NCI-H2029 (cell line): ENCODE results near the gene CAMK2A.

Experiments
- DNase-seq: peaks from one replicate; lab custom pipeline; 2025; lab: John Stamatoyannopoulos, UW

The CAMK2A gene

DNA sequence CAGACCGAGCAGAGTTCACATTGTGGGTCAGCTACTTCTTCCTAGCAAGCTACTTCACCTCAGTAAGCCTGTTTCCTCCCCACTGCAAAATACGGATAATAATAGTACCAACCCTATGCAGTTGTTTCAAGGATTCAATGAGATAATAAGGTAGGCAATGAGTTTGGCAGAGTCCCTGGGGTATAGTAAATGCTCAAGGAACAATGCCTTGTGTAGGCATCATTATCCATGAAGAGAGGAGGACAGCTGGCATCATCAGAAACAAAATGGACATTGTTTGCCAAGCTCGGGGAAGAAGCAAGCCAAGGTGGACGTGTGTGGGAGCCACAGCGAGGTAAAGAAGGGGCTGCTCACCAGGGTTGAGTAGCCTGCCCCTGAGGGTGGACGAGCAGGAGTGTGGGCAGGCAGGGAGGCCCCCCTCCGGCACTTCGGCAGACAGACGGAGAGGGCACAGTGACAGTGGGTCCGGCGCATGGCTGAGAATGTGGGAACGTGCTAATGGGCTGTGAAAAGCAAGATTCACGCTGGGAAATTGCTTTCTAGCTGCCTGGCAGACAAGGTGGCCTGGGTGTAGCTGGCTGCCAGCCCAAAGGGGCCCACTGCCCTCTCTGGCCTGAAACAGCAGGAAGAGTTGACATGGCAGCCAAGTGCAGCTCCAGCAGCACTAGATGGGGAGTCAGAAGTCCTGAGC is 10.1 kb downstream of the CAMK2A start:
- DNase-seq: no peak

DNA sequence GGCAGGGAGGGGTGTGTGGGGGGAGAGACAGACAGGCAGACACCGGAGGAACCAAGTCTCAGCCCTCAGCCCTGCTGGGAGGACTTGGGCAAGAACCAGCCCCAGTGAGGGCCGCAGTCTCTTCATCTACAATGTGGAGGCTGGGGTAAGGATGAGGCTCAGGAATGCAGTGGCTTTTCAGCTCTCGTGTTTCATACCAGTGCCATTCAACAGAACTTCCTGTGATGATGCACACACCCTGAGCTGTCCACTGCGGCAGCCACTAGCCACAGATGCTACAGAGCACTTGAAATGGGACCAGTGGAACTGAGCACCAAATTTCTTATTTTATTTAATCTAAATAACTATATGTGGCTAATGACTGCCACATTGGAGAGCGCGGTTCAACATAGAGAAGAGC is 10.7 kb downstream of the CAMK2A start:
- no peak for DNase-seq

DNA sequence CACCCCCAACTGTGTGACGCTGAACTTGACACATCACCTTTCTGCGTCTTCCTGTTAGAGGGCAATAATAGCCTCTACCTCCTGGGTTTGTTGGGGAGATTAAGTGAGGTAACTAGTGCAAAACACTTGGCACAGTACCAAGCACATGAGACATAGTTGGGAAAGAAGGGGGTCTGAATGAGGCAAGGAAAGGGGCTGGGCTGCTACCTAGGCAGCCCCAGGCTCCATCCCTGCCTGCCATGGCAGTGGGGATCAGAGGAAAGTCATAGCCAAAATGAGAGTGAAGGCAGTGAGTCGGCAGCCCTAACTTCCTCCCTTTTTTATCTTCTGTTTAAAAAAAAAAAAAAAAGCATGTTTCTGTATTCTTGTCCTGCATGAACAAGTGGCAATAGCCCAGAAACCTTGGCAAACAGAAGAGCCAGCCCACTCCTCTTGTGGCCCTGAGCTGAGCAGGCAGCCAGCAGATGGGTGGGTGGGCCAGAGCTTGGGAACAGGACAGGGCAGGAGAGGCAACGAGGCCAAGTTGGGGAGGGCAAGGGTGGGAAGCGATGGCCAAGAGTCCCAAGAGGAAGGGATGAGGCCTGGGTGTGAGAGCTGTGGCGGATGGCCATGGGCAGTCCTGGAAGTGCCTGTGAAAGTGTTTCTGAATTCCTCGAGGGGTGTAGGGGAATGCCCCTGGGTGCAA is 11.4 kb downstream of the CAMK2A start:
- no peak for DNase-seq

DNA sequence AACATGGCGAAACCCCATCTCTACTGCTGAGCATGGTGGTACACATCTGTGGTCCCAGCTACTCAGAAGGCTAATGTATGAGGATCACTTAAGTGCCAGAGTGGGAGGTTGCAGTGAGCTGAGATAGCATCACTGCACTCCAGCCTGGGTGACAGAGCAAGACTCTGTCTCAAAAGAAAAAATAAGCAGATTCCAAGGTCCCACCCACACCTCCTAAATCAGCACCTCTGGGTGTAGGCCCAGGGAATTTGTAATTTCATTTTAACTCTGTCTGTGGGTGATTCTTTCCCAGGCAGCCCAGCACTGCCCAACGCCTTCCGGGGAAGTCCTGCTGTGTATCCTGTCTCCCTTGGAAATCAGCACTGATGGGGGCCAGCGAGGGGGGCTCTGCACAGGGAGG is 12.5 kb downstream of the CAMK2A start:
- DNase-seq: no peak

DNA sequence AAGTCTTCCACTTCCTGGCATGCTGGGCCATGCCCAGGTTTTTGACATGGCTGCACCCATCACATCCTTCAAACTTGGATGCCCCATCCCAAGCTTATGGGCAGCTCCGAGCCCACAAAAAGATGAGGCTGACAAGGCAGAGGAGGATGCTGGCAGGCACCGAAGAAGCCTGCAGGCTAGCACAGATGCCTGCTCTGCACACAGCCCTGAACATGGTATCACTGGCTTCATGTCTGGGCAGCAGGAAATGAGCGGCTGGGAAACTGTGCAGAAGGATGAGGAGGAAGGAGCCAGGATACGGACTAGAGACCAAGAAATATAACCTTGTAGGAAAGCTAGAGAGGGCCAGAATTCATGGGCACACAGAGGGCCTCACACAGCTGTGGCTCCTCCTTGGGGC is 14.8 kb downstream of the CAMK2A start:
- no peak for DNase-seq

DNA sequence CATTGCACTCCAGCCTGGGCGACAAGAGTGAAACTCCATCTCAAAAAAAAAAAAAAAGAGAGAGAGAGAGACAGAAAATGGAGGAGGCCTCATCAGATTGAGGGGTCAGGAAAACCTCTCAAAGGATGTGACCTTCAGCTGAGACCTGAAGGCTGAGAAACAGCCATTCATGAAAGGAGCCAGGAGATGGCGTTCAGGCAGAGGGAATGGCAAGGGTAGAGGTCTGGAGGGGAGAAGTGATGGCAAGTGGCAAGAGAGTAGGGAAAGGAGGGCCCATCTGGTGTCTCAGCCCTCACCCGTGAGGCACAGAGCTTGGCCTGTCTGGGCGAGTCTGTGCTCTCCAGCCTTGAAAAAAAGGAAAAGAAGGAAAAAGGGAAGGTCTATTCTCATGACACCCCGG is 17.0 kb downstream of the CAMK2A start:
- no peak for DNase-seq

DNA sequence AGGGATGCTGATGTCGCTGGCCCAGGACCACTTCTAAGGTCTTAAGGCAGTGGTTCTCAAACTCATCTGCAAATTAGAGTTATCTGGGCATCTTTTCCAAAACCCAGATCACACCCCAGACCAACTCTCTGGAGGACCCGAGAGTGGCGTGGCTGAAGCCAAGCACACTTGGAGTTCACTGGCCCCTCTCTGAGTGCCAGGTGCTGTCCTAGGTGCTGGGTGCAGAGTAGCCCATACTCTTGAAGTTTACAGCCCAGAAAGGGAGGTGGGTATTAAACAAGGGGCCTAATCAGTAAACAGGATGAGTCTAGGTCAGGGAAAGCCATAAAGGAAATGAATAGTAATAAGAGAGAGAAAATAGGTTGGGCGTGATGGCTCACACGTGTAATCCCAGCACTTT is 17.6 kb downstream of the CAMK2A start:
- no peak for DNase-seq

DNA sequence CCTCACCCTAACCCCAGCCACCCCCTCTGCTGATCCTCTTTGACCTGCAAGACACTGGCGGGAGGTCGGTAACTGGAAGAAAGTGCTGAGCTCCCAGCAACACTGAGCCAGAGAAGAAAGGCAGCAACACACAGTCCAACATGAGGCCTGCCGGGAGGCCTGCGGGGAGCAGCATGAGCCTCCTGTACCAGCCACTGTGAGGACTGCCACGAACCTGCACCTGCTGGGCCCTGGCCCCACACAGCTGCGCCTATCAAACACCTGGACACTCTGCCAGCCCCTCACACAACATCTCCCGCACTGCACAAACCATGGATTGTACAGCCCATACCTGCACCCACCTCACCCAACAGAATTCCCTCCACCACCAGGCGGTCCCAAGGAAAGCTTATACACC is 18.3 kb downstream of the CAMK2A start:
- no peak for DNase-seq

DNA sequence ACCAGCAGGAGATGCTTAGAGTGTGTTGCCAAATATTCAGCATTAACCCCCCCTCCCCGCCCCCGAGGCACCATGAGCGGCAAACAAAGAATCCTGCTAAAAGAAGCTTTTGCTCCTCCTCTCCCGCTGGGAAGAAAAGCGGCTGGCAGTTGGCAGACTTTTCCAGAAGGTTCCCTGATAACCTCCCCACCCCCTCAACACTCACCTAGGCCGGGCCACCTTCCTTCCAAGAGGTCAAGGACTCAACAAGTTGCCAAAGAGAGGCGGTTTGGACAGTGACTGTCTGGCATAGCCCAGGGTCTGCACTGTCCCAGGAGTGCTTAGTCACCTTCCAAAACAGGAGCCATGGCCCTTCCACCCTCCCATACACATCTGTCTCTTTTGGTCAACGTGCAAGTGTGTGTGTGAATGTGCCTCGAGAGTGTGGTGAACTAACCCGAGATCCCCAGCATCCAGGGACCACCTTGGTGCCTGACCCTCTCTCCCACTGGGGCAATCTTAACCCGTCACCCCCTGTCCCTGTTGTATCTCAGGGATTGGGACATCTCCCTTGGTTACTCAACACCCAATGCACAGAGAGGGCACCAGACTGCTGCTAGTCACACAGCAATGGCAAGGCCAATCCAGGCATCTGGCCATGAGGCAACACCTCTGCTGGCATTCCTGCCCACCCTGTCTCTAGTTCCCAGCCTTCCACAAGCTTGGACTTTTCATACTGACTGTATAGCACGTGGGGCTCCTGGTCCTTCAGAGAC is 18.9 kb downstream of the CAMK2A start:
- DNase-seq: no peak

DNA sequence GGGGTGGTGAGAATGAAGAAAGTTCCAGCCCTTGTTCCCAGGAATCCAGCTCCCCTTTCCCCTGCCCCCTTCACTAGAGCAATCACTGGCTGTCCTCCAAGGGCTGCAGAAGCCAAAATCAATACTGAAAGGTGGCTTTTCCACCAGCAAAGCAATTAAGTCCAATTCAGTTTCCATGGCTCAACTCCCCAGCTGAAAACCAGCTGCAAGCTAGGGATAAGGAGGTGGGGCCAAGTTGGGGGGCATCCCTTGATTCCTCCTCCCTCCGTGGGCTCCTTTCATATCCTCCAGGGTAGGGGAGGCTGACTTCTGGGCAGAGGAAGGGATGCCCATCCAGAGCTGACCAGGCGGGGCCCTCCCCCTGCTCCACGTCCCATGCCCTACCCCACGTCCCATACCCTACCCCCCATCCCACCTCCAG is 22.7 kb downstream of the CAMK2A start:
- peak; percentile 35 for DNase-seq

DNA sequence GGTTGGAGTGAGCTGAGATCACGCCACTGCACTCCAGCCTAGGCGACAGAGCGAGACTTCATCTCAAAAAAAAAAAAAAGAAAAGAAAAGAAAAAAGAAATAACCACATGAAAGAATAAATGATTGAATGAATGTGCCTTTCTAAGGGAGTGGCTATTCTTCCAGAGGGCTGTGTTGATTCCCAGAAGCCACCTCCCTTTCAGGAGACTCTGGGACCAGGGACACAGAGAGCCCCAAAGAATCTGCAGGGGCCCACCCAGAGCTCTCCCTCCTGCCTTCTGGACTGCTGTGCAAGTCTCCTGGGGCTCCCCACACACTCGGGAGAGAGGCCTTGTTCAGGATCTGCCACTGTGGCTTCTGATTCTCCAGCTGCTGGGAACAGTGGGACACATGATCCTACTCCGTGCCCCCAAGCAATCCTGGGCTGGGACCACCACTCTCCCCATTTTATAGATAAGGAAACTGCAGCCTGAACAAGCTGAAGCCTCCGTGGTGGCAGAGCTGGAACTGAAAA is 23.6 kb downstream of the CAMK2A start:
- DNase-seq: no peak

DNA sequence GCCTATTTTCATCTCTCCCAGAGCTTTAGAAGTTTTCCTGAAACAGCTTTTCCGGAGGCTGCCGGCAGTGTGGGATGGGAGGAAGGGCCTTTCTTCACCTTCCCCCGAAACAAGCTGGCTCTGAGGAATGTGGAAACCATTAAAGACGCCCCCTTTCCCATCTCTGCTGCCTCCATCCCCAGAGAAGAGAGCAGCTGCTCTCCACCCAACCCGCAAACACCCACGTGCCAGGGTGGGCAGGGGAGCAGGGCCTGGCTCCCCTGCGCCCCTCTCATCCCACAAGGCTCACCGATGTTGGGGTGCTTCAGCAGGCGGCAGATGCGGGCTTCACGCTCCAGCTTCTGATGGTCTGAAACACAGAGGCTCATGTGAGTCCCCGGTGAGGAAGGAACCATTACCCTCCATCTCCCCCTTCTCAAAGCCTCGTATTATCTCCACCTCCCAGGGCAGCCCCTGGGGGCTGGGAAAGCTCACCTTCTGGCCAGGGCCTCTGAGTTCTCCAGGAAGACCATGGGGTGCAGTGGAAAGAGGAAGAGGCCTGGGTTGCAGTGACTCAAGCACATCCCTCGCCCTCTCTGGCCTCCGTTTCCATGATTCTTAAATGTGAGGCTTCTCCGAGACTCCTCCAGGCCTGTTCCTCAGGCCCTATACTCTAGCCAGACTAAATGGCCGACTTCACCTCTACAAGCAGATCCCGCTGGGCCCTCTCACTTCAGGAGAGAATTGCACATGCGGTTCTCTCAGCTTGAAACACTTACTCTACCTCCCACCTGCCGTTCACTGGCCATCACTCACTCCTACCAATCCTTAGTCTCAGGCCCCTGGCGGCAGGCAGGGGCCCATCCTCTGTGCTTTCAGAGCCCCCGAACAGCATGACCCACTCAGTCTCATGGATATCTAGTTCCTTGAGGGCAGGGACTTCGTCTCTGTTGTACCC is 24.6 kb downstream of the CAMK2A start:
- DNase-seq: no peak

DNA sequence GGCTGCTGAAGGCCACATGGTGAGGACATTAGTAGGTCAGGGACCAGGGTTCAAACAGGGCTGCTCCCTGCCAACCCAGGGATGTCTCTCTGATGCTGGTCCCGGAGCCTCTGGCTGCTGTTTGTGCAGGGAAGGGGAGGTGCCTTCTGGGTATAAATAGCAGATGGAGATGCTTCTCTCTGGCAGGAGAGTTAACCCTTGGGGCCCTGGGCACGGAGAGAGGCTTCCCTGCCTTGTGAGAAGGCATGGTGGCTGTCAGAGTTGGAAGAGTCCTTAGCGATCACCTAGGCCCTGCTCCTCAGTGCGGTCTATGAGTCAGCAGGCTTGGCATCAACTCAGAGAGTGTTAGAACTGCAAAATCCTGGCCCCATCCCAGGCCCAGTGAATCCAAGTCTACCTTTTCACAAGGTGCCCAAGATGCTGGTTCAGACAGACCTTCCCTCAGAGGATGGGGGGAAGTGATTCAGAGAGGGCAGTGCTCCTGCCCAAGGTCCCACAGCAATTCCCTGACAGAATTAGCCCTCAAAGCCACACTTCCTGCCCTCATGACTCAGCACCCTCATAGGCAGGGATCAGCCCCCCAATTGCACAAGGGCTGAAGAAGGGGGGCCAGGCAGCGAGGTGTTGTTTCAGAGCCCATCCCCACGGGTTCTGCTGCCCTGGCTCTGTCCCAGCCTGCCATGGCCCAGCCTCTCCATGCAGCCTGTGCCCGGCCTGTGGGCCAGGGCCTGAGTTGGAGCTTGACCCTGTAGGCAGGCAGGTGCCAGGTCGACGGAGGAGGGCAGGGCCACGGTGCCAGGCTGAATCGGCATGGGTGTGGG is 25.6 kb downstream of the CAMK2A start:
- DNase-seq: no peak

DNA sequence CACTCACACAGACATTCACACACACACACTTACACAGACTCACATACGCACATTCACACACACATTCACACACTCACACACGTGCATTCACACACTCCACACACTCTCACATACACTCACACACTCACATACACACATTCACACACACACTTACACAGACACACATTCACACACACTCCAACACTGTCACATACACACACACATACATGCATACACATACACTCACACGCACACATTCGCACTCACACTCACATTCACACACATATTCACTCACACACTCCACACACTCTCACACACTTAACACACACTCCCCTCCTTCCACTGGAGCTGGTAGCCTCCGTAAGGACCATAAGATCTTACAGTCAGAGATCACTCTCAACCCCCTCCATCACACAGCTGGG is 26.2 kb downstream of the CAMK2A start:
- DNase-seq: no peak

DNA sequence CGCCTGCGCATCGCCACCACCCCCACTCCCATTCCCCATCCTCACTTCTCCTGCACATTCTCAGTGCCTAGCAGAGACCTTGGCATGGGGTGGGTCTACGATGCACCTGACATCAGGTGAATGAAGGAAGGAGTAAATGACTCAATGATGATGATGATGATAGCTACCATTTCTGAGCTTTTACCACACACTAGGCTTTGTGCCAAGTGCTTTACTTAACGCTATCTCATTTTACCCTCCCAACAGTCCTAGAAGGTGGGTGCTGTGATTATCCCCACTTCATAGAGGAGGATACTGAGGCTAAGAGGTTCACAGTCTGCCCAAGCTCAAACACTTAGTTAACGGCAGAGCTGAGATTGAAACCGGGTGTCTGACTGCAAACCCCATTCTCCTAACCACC is 27.1 kb downstream of the CAMK2A start:
- no peak for DNase-seq

DNA sequence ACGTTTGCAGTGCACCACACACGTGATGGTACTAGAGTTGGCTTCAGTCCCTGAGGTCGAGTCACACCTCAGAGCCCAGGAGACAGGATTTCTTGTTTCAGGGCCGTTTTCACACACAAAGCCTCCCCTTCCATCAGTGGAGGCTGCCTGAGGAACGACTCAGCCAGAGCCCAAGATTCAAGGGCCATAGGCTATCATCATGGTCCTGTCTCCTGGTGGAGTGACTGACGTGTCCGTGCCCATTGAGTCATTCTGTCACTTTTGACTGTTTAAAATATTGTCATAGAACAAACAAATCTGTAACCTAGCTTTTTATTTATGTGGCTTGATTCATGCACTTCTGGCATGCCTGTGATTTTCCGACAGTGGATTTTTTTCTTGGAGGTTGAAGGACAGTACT is 28.3 kb downstream of the CAMK2A start:
- no peak for DNase-seq

DNA sequence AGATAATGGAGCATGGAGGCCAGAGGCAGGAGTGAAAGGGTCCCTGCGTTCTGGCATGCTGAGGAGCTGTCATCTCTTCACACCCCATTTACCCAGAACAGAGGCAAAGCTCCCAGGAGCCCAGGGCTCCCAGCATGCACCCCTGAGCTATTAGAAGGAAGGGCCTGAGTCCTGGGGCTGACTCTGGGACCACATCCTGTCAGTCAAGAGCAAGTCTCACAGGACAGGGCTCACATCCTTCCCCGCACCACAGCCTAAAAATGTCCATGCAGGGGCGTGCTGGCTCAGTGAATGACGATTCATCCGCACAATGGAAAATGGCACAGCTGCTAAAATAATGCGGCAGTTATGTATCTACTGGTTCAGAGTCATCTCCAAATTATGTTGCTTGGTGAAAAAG is 31.4 kb downstream of the CAMK2A start:
- DNase-seq: no peak

DNA sequence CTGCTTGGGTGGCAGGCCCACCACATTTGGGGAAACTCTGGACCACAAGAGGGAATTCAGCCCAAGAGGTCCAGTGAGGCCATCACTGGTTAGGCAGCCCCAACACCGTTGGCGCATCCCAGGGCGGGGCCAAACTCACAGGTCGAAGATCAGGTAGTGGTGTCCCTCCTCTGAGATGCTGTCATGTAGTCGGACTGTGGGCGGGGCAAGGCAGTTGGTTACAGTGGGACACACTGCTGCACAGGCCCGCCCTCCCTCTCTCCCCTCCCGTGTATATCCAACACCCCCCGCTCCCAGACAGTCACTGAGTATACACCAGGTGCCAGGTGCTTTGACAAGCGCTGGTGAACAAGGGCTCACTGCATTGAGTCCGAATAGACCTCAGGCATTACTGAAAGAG is 32.1 kb downstream of the CAMK2A start:
- DNase-seq: no peak

DNA sequence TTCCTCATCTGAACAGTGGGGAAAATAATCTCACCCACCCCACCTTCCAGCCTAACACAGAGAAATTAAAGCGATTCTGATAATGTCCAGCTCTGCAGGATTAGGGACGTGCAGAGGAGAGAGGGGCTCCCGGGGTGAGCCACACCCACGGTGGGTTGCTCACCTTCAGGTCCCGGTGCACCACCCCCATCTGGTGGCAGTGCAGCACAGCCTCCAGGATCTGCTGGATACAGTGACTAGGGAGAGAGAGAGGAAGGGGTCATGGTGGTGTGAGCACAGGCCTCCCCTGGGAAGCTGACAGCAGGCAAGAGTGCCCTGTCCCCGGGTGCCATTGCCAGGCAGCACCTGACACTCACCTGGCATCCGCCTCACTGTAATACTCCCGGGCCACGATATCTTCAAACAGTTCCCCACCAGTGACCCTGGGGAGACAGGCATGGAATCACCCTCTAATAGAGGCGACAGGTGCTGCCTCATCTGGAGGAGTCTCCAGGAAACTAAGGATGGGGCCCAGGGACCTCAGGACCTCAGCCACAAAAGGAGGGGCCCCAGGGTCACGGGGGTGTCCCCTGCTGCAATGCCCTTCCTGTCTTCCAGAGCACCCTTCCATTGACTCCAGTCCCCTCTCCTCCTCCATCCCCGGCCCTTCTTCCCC is 33.0 kb downstream of the CAMK2A start:
- DNase-seq: no peak

DNA sequence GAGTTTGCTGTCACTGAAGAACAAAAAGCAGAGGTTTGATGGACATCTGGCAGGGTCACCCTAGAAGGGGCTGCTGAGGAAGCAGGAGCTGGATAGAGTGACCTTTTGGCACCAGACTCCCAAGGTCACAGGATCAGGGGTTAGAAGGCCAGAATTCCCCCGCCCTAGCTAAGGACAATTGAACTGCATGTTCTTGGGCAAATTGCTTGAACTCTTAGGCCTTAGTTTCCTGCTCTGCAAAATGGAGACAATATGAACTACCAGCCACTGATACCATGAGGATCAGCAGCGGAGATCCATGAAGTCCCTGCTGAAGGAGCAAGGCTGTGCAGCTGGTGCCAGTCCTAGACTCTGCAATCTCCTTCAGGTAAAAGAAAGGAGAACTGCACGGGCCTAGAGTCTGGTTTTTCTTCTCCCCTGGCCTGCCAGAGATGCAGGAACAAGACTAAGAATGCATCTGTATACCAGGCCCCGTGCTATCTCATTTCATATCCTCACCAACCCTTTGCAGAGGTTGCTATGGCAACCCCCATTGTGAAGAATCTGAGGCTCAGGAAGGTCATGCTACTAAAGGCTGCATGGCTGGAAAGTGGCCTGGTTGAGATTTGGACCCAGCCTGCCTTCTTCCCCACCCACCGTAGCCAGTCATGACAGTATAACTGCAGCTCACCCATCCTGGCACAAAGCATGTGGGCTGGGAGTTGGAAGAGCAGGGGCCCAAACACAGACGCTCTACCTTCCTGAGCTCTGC is 33.7 kb downstream of the CAMK2A start:
- DNase-seq: no peak
